H1 (cell line): ENCODE results near the gene DENND1A. TPM values are rescaled to one million over a fixed set of nuclear protein-coding genes. Genes with fewer than 3 reads are reported as not detected.

ENCODE experiments used
- CHD1 ChIP-seq: IDR thresholded peaks from 2 replicates; pipeline ENCODE4 v1.6.1; 2012; ENCODE audit warnings: low read depth, low read length, improper control_type of control experiment
- GABPA ChIP-seq: IDR thresholded peaks from 2 replicates; pipeline ENCODE4 v1.6.1; 2011; ENCODE audit warnings: mild to moderate bottlenecking, low read length, moderate library complexity, borderline replicate concordance; ENCODE audit not compliant: insufficient read depth
- PHF8 ChIP-seq: fragments of 200-600 bp; sonication (generic); conservative IDR thresholded peaks from 2 replicates; pipeline ENCODE4 v1.7.1; 2012; ENCODE audit warnings: low read depth, mild to moderate bottlenecking, inconsistent platforms, low read length, moderate library complexity
- SIRT6 ChIP-seq: IDR thresholded peaks from one replicate; pipeline ENCODE4 v1.7.1; 2012; ENCODE audit warnings: low read length, inconsistent platforms
- SRF ChIP-seq: IDR thresholded peaks from 2 replicates; pipeline ENCODE4 v1.6.1; 2011; ENCODE audit warnings: mild to moderate bottlenecking, low read depth, low read length, moderate library complexity
- polyA plus RNA-seq, 7 experiments: library from polyadenylated mRNA; depleted of rRNA in 3 of 7; stranded (reverse) in 5 of 7; unstranded in 2 of 7; fragments of >200 nt in 5 of 7; fragments of 200-250 nt in 2 of 7; gene quantifications; 1 replicate in 5 of 7; 2 replicates in 1 of 7; 4 replicates in 1 of 7; pipeline versions ENCODE4 v1.2.1 to v1.2.3, GENCODE V29; 2011 to 2013; ENCODE audit warnings: missing spikeins in 2 of 7, mixed read lengths in 2 of 7
- total RNA-seq: library from RNA; stranded (reverse); fragmentation: NEBNext Ultra II Directional; extraction: Animal tissue kit (Norgen Biotek cat#: 25700); gene quantifications from 2 replicates; pipeline ENCODE4 v1.2.1, GENCODE V29; 2021
- TF ChIP-seq, protein P1 (sequence below): IDR thresholded peaks from 2 replicates; pipeline ENCODE4 v1.6.1; 2012; ENCODE audit warnings: low read length, inconsistent platforms

The DENND1A gene
- total and polyA plus RNA-seq, 2 of the 8 experiments (the other 6 are each of a cell fraction or from before 2014, with no cell fraction given), result 24.1 to 26.4 TPM

DNA sequence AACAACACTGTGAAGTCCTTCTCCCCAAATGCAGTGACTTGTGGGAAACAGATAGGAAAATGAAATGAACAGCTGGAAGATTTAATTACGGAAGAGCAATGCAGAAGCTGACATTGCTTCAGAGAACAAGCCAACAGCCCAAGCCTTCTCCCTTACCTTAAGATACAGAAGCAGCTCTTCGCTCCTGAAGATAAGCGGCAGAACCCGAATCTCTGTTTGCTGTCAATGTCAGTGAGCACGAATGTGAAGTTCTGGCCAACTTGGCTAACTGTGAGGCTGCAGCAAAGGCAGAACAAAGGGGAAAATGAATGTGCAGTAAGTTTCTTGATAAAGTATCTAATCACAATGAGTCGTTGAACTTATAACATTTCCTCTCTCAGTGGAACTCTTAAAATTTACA is 172.4 kb downstream of the DENND1A start (continued):
- TF ChIP-seq, protein P1, sequence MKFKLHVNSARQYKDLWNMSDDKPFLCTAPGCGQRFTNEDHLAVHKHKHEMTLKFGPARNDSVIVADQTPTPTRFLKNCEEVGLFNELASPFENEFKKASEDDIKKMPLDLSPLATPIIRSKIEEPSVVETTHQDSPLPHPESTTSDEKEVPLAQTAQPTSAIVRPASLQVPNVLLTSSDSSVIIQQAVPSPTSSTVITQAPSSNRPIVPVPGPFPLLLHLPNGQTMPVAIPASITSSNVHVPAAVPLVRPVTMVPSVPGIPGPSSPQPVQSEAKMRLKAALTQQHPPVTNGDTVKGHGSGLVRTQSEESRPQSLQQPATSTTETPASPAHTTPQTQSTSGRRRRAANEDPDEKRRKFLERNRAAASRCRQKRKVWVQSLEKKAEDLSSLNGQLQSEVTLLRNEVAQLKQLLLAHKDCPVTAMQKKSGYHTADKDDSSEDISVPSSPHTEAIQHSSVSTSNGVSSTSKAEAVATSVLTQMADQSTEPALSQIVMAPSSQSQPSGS, result no peak
- TF ChIP-seq GABPA (no peak), PHF8 (no peak), SIRT6 (no peak), CHD1 (no peak), SRF (no peak)
